ENCODE measurements around the gene HOXA1.

- TF ChIP-seq POLR2A (IDR thresholded peaks at IDR 0.05; ENCODE audit: low read depth, low read length) (no peak), CTCF (conservative IDR thresholded peaks at IDR 0.05; ENCODE audit: low read depth, low read length) (no peak), MXI1 (IDR thresholded peaks at IDR 0.05; ENCODE audit: borderline replicate concordance, low read depth, low read length) (no peak), MAFK (IDR thresholded peaks at IDR 0.05; ENCODE audit: low read depth, low read length) (no peak), BHLHE40 (IDR thresholded peaks at IDR 0.05; ENCODE audit: low read depth, low read length) (no peak), RAD21 (IDR thresholded peaks at IDR 0.05; ENCODE audit: low read length) (no peak), USF2 (IDR thresholded peaks at IDR 0.05; ENCODE audit: low read depth, low read length) (no peak), NFE2L2 (IDR thresholded peaks at IDR 0.05; ENCODE audit: low read depth, low read length) (no peak), ELK1 (IDR thresholded peaks at IDR 0.05; ENCODE audit: borderline replicate concordance, low read depth, low read length) (no peak), MAZ (IDR thresholded peaks at IDR 0.05; ENCODE audit: borderline replicate concordance, low read depth, low read length) (no peak)
Measured at GRCh38 chr7:27138472-27138871, 42.7 kb upstream of the HOXA1 start.

Data from IMR-90 (cell line).